ENCODE results near the gene OSTM1.

Gene OSTM1

GRCh38 chr6:108074359-108075144 is at the start of gene OSTM1:
OSTM1 (minus strand) TSS chr6:108074741; CDS start chr6:108074651, 90 bp downstream.
- intact Hi-C loops (cut with DNase I), result no loop called here
- peak; percentile 65 to 96 (median 91) for DNase-seq

GRCh38 chr6:108123946-108124345 is 49.4 kb upstream of the OSTM1 start:
- no peak for DNase-seq
- intact Hi-C loops (cut with DNase I), result no loop called here

GRCh38 chr6:108123481-108123929 is 49.0 kb upstream of the OSTM1 start:
- DNase-seq, result no peak
- intact Hi-C loops (cut with DNase I), result no loop called here

GRCh38 chr6:108121612-108122011 is 47.1 kb upstream of the OSTM1 start:
- intact Hi-C loops (cut with DNase I), result no loop called here

GRCh38 chr6:108120311-108120710 is 45.8 kb upstream of the OSTM1 start:
- peak in 8 of 42 donors; percentile 2 to 71 (median 28) for DNase-seq
- intact Hi-C loops (cut with DNase I), result no loop called here

More at GRCh38 chr6:108121612-108122011, 47.1 kb upstream of the OSTM1 start:
- no peak for DNase-seq

GRCh38 chr6:108119769-108120141 is 45.2 kb upstream of the OSTM1 start:
- intact Hi-C loops (cut with DNase I), result loop anchor here (5.0 kb wide), 1 partner anchor 48 kb away; the partner anchor contains the start of gene NR2E1
- DNase-seq, result peak in 1 of 42 donors; percentile 3

- intact Hi-C loops (cut with DNase I), result loop anchor here (5.0 kb wide), 1 partner anchor 48 kb away; the partner anchor contains the start of gene NR2E1
- no peak for DNase-seq
Observed at GRCh38 chr6:108118810-108119768, 44.5 kb upstream of the OSTM1 start.

- DNase-seq, result no peak
- intact Hi-C loops (cut with DNase I), result loop anchor here (5.0 kb wide), 1 partner anchor 49 kb away; the partner anchor contains the start of gene NR2E1
Observed at GRCh38 chr6:108118359-108118724, 43.8 kb upstream of the OSTM1 start.

- DNase-seq, result peak in 5 of 42 donors; percentile 3 to 47 (median 8)
- intact Hi-C loops (cut with DNase I), result loop anchor here (5.0 kb wide), 1 partner anchor 50 kb away; the partner anchor contains the start of gene NR2E1
Observed at GRCh38 chr6:108117427-108118358, 43.2 kb upstream of the OSTM1 start.

GRCh38 chr6:108116546-108117426 is 42.2 kb upstream of the OSTM1 start:
- DNase-seq, result no peak
- intact Hi-C loops (cut with DNase I), result loop anchor here (5.0 kb wide), 1 partner anchor 51 kb away; the partner anchor contains the start of gene NR2E1

GRCh38 chr6:108115598-108116058 is 41.1 kb upstream of the OSTM1 start:
- intact Hi-C loops (cut with DNase I), result loop anchor here (5.0 kb wide), 1 partner anchor 52 kb away; the partner anchor contains the start of gene NR2E1
- DNase-seq, result peak in 16 of 42 donors; percentile 4 to 58 (median 36)

- intact Hi-C loops (cut with DNase I), result loop anchor here (5.0 kb wide), 2 partner anchors 52 to 412 kb away; partner anchors contain the start of gene NR2E1
- peak in 32 of 42 donors; percentile 17 to 75 (median 46) for DNase-seq
Observed at GRCh38 chr6:108114841-108115597, 40.5 kb upstream of the OSTM1 start.

GRCh38 chr6:108113557-108114519 is 39.3 kb upstream of the OSTM1 start:
- intact Hi-C loops (cut with DNase I), result loop anchor here (5.0 kb wide), 1 partner anchor 413 kb away; no protein-coding TSS in a partner anchor
- peak in 23 of 42 donors; percentile 19 to 78 (median 48) for DNase-seq

- intact Hi-C loops (cut with DNase I), result no loop called here
- DNase-seq, result no peak
Observed at GRCh38 chr6:108108374-108108773, 33.8 kb upstream of the OSTM1 start.

GRCh38 chr6:108107102-108107501 is 32.6 kb upstream of the OSTM1 start:
- DNase-seq, result no peak
- intact Hi-C loops (cut with DNase I), result no loop called here

Data from head of caudate nucleus (tissue), 42 donors.